Stomach (tissue), 9 donors: ENCODE measurements around the gene PLCH1. TPM values are rescaled to one million over a fixed set of nuclear protein-coding genes. Genes with fewer than 3 reads are reported as not detected.

Source experiments
- DNase-seq, 2 donors: peaks; one replicate each; pipeline versions ENCODE4 v3.0.0 to v3.0.0-alpha.2; 2013 to 2019
- H3K27ac ChIP-seq, 5 donors: fragments of 200-600 bp in 4 of 5; sonication (generic) in 4 of 5; one replicate each; pipeline ENCODE4 v1.5.1; 2013 to 2019; ENCODE audit warnings: mild to moderate bottlenecking in 1 of 5, moderate library complexity in 1 of 5
- H3K27me3 ChIP-seq, 3 donors: fragments of 200-600 bp; sonication (generic); one replicate each; pipeline ENCODE4 v1.5.1; 2017 to 2019; ENCODE audit warnings: mixed run types in 1 of 3
- H3K36me3 ChIP-seq, 4 donors: fragments of 200-600 bp; sonication (generic); 1 replicate in 3 of 4; 2 replicates in 1 of 4; pipeline ENCODE4 v1.5.1; 2016 to 2019
- H3K4me1 ChIP-seq, 4 donors: fragments of 200-600 bp; sonication (generic); one replicate each; pipeline ENCODE4 v1.5.1; 2016 to 2019
- H3K4me3 ChIP-seq, 4 donors: fragments of 200-600 bp; sonication (generic) in 3 of 4; one replicate each; pipeline ENCODE4 v1.5.1; 2016 to 2019; ENCODE audit warnings: mild to moderate bottlenecking in 1 of 4
- H3K9me3 ChIP-seq, 4 donors: fragments of 200-600 bp; sonication (generic); one replicate each; pipeline ENCODE4 v1.5.1; 2016 to 2019
- CTCF ChIP-seq, 7 experiments: fragments of 450-650 bp in 4 of 7; fragments of 200-600 bp in 3 of 7; sonication (generic) in 3 of 7; IDR thresholded peaks; one replicate each; pipeline ENCODE4 v1.5.1; 2016 to 2019; ENCODE audit warnings: antibody characterized with exemption in 7 of 7, control low read depth in 2 of 7, mild to moderate bottlenecking in 1 of 7
- EP300 ChIP-seq: sonication (generic); formaldehyde crosslinking; IDR thresholded peaks from one replicate; pipeline ENCODE4 v1.6.1; 2017; ENCODE audit warnings: antibody characterized with exemption
- POLR2A ChIP-seq, 4 donors: fragments of 450-650 bp; IDR thresholded peaks; one replicate each; pipeline ENCODE4 v1.6.1; 2016; ENCODE audit warnings: antibody characterized with exemption in 4 of 4, control low read depth in 2 of 4, mild to moderate bottlenecking in 1 of 4, moderate library complexity in 1 of 4
- POLR2AphosphoS5 ChIP-seq, 3 donors: sonication (generic); formaldehyde crosslinking; IDR thresholded peaks; one replicate each; pipeline ENCODE4 v1.6.1; 2016; ENCODE audit warnings: antibody characterized with exemption in 3 of 3
- WGBS, 5 donors: extraction: QIAGEN DNeasy Blood & Tissue Kit in 3 of 5; methylation state at CpG; one replicate each; pipeline versions ENCODE4 v1.1.5 to v1.1.7; 2013 to 2018; 5-methylcytosine and 5-hydroxymethylcytosine counted together
- intact Hi-C: fragments of 100-400 bp; cut with DNase I; formaldehyde crosslinking; loops from one replicate; pipeline ENCODE4 v1.15.1; 2023; ENCODE audit warnings: low total_unique reads
- polyA plus RNA-seq, 3 donors: library from polyadenylated mRNA; stranded (reverse); fragments of 200-250 nt; gene quantifications; one replicate each; pipeline ENCODE4 v1.2.3, GENCODE V29; 2013
- total RNA-seq, 5 donors: library from RNA; depleted of rRNA; stranded (reverse); fragments of >200 nt; gene quantifications; one replicate each; pipeline versions ENCODE4 v1.1.0 to v1.2.3, GENCODE V29; 2014 to 2016
- donor health status: healthy with polysubstance abuse.
- donor health status: Bipolar disorder and iron deficiency.
- donor health status: healthy.

The PLCH1 gene
- total and polyA plus RNA-seq, 8 donors, result 0.75 to 18.8 (median 3.3) TPM

GRCh38 chr3:155412904-155413303, 332.0 kb downstream of the PLCH1 start:
- H3K36me3 ChIP-seq, result no peaks in the 10 kb centered on the region
- no peak overlapping the region for H3K27ac ChIP-seq
- intact Hi-C loops, result no loop called here
- TF ChIP-seq CTCF (IDR thresholded peaks at IDR 0.05) (no peak), EP300 (no peak), POLR2A (IDR thresholded peaks at IDR 0.05) (no peak), POLR2AphosphoS5 (IDR thresholded peaks at IDR 0.05) (no peak)
- H3K4me1 ChIP-seq, result no peaks in the 10 kb centered on the region
- WGBS, 5 donors, result 36 to 65% (median 39%) methylated on average over 3 of the region's 3 CpGs
- DNase-seq, result no peak
- no peaks in the 10 kb centered on the region for H3K27me3 ChIP-seq
- H3K9me3 ChIP-seq, result no peaks in the 10 kb centered on the region
- H3K4me3 ChIP-seq, result no peak overlapping the region

- TF ChIP-seq CTCF (IDR thresholded peaks at IDR 0.05), result no peak
- no peak for TF ChIP-seq POLR2AphosphoS5 (IDR thresholded peaks at IDR 0.05)
- no peak for TF ChIP-seq EP300
- no peak for TF ChIP-seq POLR2A (IDR thresholded peaks at IDR 0.05)
- Histone ChIP-seq H3K27ac (no peak overlapping the region), H3K9me3 (no peaks in the 10 kb centered on the region), H3K27me3 (no peaks in the 10 kb centered on the region), H3K4me1 (no peaks in the 10 kb centered on the region), H3K36me3 (no peaks in the 10 kb centered on the region), H3K4me3 (no peak overlapping the region)
- WGBS, 5 donors, result 74 to 82% (median 77%) methylated on average over 5 of the region's 5 CpGs
- DNase-seq, result no peak
- intact Hi-C loops, result no loop called here
These were observed 333.2 kb downstream of the PLCH1 start for GRCh38 chr3:155411500-155412223.

GRCh38 chr3:155409336-155409735, 335.5 kb downstream of the PLCH1 start:
- DNase-seq, result no peak
- H3K27me3 ChIP-seq, result no peaks in the 10 kb centered on the region
- TF ChIP-seq EP300, result no peak
- no peak for TF ChIP-seq CTCF (IDR thresholded peaks at IDR 0.05)
- TF ChIP-seq POLR2AphosphoS5 (IDR thresholded peaks at IDR 0.05), result no peak
- TF ChIP-seq POLR2A (IDR thresholded peaks at IDR 0.05), result no peak
- intact Hi-C loops, result no loop called here
- no peak overlapping the region for H3K4me3 ChIP-seq
- H3K27ac ChIP-seq, result no peak overlapping the region
- H3K9me3 ChIP-seq, result no peaks in the 10 kb centered on the region
- H3K4me1 ChIP-seq, result no peaks in the 10 kb centered on the region
- H3K36me3 ChIP-seq, result no peaks in the 10 kb centered on the region

- DNase-seq, result no peak
- Histone ChIP-seq H3K36me3 (no peaks in the 10 kb centered on the region), H3K4me3 (no peak overlapping the region), H3K27me3 (no peaks in the 10 kb centered on the region), H3K27ac (no peak overlapping the region), H3K9me3 (no peaks in the 10 kb centered on the region), H3K4me1 (no peaks in the 10 kb centered on the region)
- WGBS, 5 donors, result 89 to 97% (median 94%) methylated on average over 3 of the region's 3 CpGs
- intact Hi-C loops, result no loop called here
- TF ChIP-seq EP300 (no peak), POLR2AphosphoS5 (IDR thresholded peaks at IDR 0.05) (no peak), POLR2A (IDR thresholded peaks at IDR 0.05) (no peak), CTCF (IDR thresholded peaks at IDR 0.05) (no peak)
These were observed 336.9 kb downstream of the PLCH1 start for GRCh38 chr3:155407971-155408370.
